ENCODE results near the gene POLR2I.

GRCh38 chr19:36106991-36107390 lies 7.7 kb downstream of the POLR2I start:
- TF ChIP-seq CTCF (conservative IDR thresholded peaks at IDR 0.05 in 1 of 2, IDR thresholded peaks at IDR 0.05 in 1 of 2; ENCODE audit: extremely low read depth in 1 of 2, insufficient read depth in 1 of 2, low read depth in 1 of 2, low read length in 2 of 2) (no peak), EZH2 (IDR thresholded peaks at IDR 0.05; ENCODE audit: borderline replicate concordance, low read length) (no peak)
